Gastrocnemius medialis (tissue), 4 donors: ENCODE data around the gene LAMB3. TPM values are rescaled to one million over a fixed set of nuclear protein-coding genes. Genes with fewer than 3 reads are reported as not detected.

Experiments
- ATAC-seq, 2 donors: fragments of 150-250 bp; one replicate each; pipeline ENCODE4 v1.9.1; 2016
- DNase-seq, 2 donors: peaks; one replicate each; pipeline ENCODE4 v3.0.0-alpha.2; 2019
- H3K27ac ChIP-seq, 4 donors: fragments of 200-600 bp; sonication (generic); 1 replicate in 1 of 4; 2 replicates in 3 of 4; pipeline ENCODE4 v1.5.1; 2016 to 2018; ENCODE audit warnings: mild to moderate bottlenecking in 2 of 4, moderate library complexity in 1 of 4
- H3K27me3 ChIP-seq, 3 donors: fragments of 200-600 bp; sonication (generic) in 2 of 3; 1 replicate in 1 of 3; 2 replicates in 2 of 3; pipeline versions ENCODE4 v1.5.1 to v1.6.0; 2016 to 2019; ENCODE audit warnings: mild to moderate bottlenecking in 1 of 3, moderate library complexity in 1 of 3
- H3K36me3 ChIP-seq, 2 donors: fragments of 200-600 bp; sonication (generic) in 1 of 2; one replicate each; pipeline ENCODE4 v1.5.1; 2017 to 2018
- H3K4me1 ChIP-seq, 2 donors: fragments of 200-600 bp; sonication (generic) in 1 of 2; one replicate each; pipeline ENCODE4 v1.5.1; 2016 to 2017; ENCODE audit warnings: mild to moderate bottlenecking in 2 of 2
- H3K4me3 ChIP-seq, 4 donors: fragments of 200-600 bp; sonication (generic) in 3 of 4; 1 replicate in 1 of 4; 2 replicates in 3 of 4; pipeline ENCODE4 v1.5.1; 2016 to 2019; ENCODE audit warnings: mild to moderate bottlenecking in 2 of 4
- H3K9me3 ChIP-seq, 3 donors: fragments of 200-600 bp; sonication (generic) in 2 of 3; 1 replicate in 1 of 3; 2 replicates in 2 of 3; pipeline ENCODE4 v1.5.1; 2016 to 2019
- POLR2A ChIP-seq, 2 donors: fragments of 450-650 bp; IDR thresholded peaks; one replicate each; pipeline ENCODE4 v1.6.1; 2017; ENCODE audit warnings: antibody characterized with exemption in 2 of 2, mild to moderate bottlenecking in 2 of 2, moderate library complexity in 2 of 2
- in situ Hi-C, 4 donors: fragments of 200-750 bp; cut with MboI; loops; one replicate each; pipeline versions ENCODE4 v1.15.0 to v1.8.0; 2017; ENCODE audit warnings: low sequenced_read_pairs in 4 of 4
- intact Hi-C: fragments of 100-400 bp; cut with DNase I; formaldehyde crosslinking; loops from one replicate; pipeline ENCODE4 v1.15.1; 2023; ENCODE audit warnings: low total_unique reads
- total RNA-seq, 4 donors: library from RNA; depleted of rRNA; stranded (reverse); fragments of >200 nt; gene quantifications; one replicate each; pipeline versions ENCODE4 v1.1.0 to v1.2.3, GENCODE V29; 2016
- TF ChIP-seq, protein P1 (sequence below), 5 experiments: fragments of 450-650 bp in 3 of 5; fragments of 200-600 bp in 2 of 5; sonication (generic) in 2 of 5; IDR thresholded peaks in 4 of 5; conservative IDR thresholded peaks in 1 of 5; 1 replicate in 4 of 5; 2 replicates in 1 of 5; pipeline ENCODE4 v1.5.1; 2016 to 2019; ENCODE audit warnings: antibody characterized with exemption in 5 of 5, mild to moderate bottlenecking in 3 of 5, moderate library complexity in 3 of 5

Gene LAMB3
- total RNA-seq, 4 donors from 2014 or later, result 0.61 to 1.9 (median 0.72) TPM

DNA sequence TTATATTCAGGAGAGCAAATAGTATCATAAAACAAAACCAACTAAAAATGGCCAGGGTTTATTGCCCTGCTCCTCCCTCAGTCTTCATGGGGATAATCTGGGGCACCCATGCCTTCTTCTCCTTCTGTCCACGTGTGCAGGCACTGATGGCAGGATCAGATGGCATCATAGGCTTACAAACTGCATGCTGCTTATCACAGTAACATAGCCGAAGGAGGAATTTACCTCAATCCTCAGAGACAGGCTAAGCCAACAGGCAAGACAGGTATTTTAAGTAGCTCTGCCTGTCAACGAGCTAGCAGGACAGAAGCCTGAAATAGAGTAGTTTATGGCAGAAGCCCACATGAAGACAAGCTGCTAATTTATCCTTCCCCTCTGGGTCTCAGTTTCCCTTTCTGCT, 9.4 kb downstream of the LAMB3 start:
- Histone ChIP-seq H3K27me3 (no peaks in the 10 kb centered on the region), H3K9me3 (no peaks in the 10 kb centered on the region), H3K4me3 (no peak overlapping the region), H3K36me3 (no peaks in the 10 kb centered on the region), H3K27ac (peak overlapping the region; percentile 88 to 96 (median 96)), H3K4me1 (peaks cover 60 to 61% of the 10 kb centered on the region in 2 donors)
- intact Hi-C loops, result loop anchor here (2.0 kb wide), 1 partner anchor 28 kb away; no protein-coding TSS in a partner anchor
- TF ChIP-seq, protein P1, sequence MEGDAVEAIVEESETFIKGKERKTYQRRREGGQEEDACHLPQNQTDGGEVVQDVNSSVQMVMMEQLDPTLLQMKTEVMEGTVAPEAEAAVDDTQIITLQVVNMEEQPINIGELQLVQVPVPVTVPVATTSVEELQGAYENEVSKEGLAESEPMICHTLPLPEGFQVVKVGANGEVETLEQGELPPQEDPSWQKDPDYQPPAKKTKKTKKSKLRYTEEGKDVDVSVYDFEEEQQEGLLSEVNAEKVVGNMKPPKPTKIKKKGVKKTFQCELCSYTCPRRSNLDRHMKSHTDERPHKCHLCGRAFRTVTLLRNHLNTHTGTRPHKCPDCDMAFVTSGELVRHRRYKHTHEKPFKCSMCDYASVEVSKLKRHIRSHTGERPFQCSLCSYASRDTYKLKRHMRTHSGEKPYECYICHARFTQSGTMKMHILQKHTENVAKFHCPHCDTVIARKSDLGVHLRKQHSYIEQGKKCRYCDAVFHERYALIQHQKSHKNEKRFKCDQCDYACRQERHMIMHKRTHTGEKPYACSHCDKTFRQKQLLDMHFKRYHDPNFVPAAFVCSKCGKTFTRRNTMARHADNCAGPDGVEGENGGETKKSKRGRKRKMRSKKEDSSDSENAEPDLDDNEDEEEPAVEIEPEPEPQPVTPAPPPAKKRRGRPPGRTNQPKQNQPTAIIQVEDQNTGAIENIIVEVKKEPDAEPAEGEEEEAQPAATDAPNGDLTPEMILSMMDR (IDR thresholded peaks at IDR 0.05 in 4 of 5, conservative IDR thresholded peaks at IDR 0.05 in 1 of 5), result no peak
- TF ChIP-seq POLR2A (IDR thresholded peaks at IDR 0.05), result no peak
- DNase-seq (no peak), ATAC-seq (peak; percentile 31 to 43)
- in situ Hi-C loops, result no loop called here

DNA sequence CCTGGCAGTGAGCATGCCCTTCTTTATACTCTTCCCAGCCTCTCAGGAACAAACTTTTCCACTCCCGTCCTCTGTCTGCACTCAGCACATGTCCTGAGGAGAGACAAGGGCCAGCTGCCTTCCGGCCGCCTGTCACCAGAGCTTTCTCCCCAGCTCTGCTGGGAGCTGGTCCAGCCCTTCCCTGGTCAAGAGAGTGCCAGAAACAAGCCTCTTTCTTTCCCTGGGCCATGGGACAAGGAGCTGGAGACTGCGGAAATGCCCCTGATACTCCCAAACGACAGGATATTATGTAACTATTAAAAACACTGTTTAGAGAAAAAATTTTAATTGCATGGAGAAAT, 10.4 kb downstream of the LAMB3 start:
- Histone ChIP-seq H3K36me3 (no peaks in the 10 kb centered on the region), H3K4me1 (peaks cover 56 to 58% of the 10 kb centered on the region in 2 donors), H3K4me3 (peak overlapping the region in 2 of 4 donors; percentile 10 to 29), H3K27me3 (no peaks in the 10 kb centered on the region), H3K9me3 (no peaks in the 10 kb centered on the region), H3K27ac (peak overlapping the region; percentile 88 to 96 (median 96))
- ATAC-seq, result peak; percentile 86 to 96
- no peak for TF ChIP-seq POLR2A (IDR thresholded peaks at IDR 0.05)
- TF ChIP-seq, protein P1 (IDR thresholded peaks at IDR 0.05 in 4 of 5, conservative IDR thresholded peaks at IDR 0.05 in 1 of 5), result no peak
- in situ Hi-C loops, result no loop called here
- intact Hi-C loops, result loop anchor here (2.0 kb wide), 1 partner anchor 29 kb away; no protein-coding TSS in a partner anchor
- peak; percentile 86 to 95 for DNase-seq

DNA sequence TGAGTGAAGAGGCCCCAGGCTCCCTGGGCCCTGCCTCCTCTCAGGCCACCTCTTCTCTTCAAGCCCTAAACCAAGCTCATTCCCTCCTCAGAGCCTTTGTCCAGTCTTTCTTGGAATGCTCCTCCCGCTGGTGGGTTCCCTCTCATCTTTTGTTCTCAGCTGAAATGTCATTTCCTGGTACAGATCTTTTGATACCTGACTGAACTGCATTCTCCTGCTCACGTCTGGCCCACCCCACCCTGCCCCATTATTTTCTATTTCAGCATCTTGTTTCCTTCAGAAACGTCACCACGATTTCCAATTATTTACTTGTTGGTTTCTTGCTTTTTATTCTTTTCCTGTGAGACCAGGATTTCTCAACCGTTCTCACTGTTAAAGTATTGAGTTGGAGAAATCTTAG, 16.4 kb downstream of the LAMB3 start:
- intact Hi-C loops, result no loop called here
- DNase-seq, result no peak

DNA sequence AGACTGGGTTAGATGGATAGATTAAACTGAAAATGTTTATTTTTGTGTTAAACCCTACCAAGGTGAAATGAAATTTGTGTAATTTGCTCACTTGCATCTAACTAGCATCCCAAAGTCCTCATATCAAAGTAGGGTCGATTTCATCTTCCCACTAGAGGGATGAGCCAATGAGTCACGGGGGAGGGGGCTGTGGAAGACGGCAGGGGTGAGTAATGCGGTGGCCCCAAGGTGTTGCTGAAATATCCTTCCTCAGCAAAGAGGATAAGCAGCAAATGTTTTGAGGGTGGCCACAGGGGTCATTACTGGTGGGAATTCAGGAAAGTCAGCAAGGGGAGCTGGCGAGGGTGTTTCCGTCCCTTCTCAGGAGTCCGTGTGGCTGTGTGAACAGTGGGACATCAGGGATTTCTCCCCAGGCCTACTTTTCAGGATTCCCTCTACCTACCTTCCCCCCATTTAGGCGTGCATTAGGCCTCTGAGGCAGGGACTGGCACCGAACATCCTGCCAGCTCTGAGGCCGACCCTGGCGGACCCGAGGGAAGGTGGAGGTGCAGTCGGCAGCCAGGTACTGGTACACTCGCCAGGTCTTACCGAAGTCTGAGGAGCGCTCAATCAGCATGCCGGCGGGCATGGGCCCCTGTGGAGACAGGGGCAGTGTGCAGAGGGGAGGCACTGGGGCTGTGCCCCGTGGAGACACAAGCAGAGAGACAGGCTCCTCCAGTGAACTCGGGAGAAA, 18.1 kb downstream of the LAMB3 start:
- intact Hi-C loops, result no loop called here
- H3K36me3 ChIP-seq, result no peaks in the 10 kb centered on the region
- in situ Hi-C loops, result loop anchor here in 3 of 4 donors (10.0 kb wide), 2 partner anchors 51 to 59 kb away; no protein-coding TSS in a partner anchor

More for the DNA sequence above, 16.4 kb downstream of the LAMB3 start:
- no peak for ATAC-seq
- peaks cover 19 to 31% of the 10 kb centered on the region in 2 donors for H3K4me1 ChIP-seq
- H3K36me3 ChIP-seq, result no peaks in the 10 kb centered on the region
- peak overlapping the region in 1 of 4 donors; percentile 88 for H3K27ac ChIP-seq
- H3K4me3 ChIP-seq, result no peak overlapping the region
- no peaks in the 10 kb centered on the region for H3K9me3 ChIP-seq
- no peak for TF ChIP-seq POLR2A (IDR thresholded peaks at IDR 0.05)
- TF ChIP-seq, protein P1 (IDR thresholded peaks at IDR 0.05 in 4 of 5, conservative IDR thresholded peaks at IDR 0.05 in 1 of 5), result no peak
- H3K27me3 ChIP-seq, result no peaks in the 10 kb centered on the region
- in situ Hi-C loops, result loop anchor here in 3 of 4 donors (5.0 to 10.0 kb wide), 3 partner anchors 34 to 61 kb away; no protein-coding TSS in a partner anchor

More for the DNA sequence above, 18.1 kb downstream of the LAMB3 start:
- Histone ChIP-seq H3K27ac (no peak overlapping the region), H3K27me3 (no peaks in the 10 kb centered on the region), H3K4me1 (peaks cover 25 to 38% of the 10 kb centered on the region in 2 donors), H3K4me3 (no peak overlapping the region), H3K9me3 (no peaks in the 10 kb centered on the region)
- TF ChIP-seq, protein P1 (IDR thresholded peaks at IDR 0.05 in 4 of 5, conservative IDR thresholded peaks at IDR 0.05 in 1 of 5), result no peak
- TF ChIP-seq POLR2A (IDR thresholded peaks at IDR 0.05), result no peak
- no peak for DNase-seq
- ATAC-seq, result no peak
